Measurements from ENCODE around the gene BRD3OS. TPM values are rescaled to one million over a fixed set of nuclear protein-coding genes. Genes with fewer than 3 reads are reported as not detected.
A peak's percentile ranks its signal among the peaks of the same experiment; 100 is the strongest.

BRD3OS gene
- total RNA-seq, 1 donor from 2014 or later, result 11.4 TPM

DNA sequence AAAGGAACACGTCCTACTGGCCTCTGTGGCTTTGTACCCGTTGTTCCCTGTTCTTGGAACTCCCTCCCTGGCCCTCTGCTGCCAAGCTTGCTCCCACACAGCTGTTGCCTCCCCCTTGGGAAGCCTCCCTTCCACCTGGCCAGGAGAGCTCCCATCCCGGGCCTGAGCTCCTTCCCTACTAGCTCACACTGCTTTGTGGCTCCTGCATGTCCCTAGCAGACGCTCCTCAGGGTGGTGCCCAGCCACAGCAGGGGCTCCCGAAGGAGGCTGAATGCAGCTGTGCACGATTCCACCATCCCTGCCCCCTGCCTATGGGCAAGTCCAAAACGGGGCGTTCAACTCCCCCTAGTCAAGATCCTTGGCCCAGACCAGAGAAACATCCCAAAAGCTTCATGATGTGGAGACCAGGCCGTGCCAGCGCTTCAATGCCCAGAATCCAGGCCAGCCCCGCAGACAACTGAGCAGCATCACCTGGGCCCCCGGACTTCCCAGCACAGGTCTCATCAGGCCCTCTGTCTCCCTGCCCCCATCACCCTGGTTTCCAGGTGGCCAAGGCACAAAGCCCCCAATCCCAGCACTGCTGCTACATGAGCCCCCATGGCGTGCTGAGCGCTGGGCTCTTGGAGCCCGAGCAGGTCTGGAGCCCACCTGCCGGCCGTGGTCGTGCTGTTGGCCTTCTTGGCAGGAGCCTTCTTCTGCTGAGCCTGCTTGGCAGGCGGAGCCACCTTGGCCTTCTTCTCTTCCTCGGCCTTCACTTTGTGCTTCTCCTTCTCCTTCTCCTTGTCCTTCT lies 14.3 kb downstream of the BRD3OS start:
- H3K4me1 Mint-ChIP-seq (ENCODE audit: unreplicated experiment), result no peaks in the 10 kb centered on the region
- no peak for TF ChIP-seq CTCF (IDR thresholded peaks at IDR 0.05; ENCODE audit: unreplicated experiment)

GRCh38 chr9:134040176-134040565 lies 14.9 kb downstream of the BRD3OS start:
- Mint-ChIP-seq H3K4me3 (ENCODE audit: unreplicated experiment) (no peak overlapping the region), H3K36me3 (ENCODE audit: low read depth, unreplicated experiment) (peaks cover 46% of the 10 kb centered on the region), H3K27me3 (ENCODE audit: unreplicated experiment) (peaks cover 7% of the 10 kb centered on the region), H3K27ac (ENCODE audit: unreplicated experiment) (no peak overlapping the region), H3K4me1 (ENCODE audit: unreplicated experiment) (no peaks in the 10 kb centered on the region), H3K9me3 (ENCODE audit: unreplicated experiment) (no peaks in the 10 kb centered on the region)
- no peak for TF ChIP-seq CTCF (IDR thresholded peaks at IDR 0.05; ENCODE audit: unreplicated experiment)
- DNase-seq (ENCODE audit: low spot score), result no peak

More for the DNA sequence above, 14.3 kb downstream of the BRD3OS start:
- DNase-seq (ENCODE audit: low spot score), result no peak
- H3K4me3 Mint-ChIP-seq (ENCODE audit: unreplicated experiment), result peak overlapping the region; percentile 47
- H3K9me3 Mint-ChIP-seq (ENCODE audit: unreplicated experiment), result no peaks in the 10 kb centered on the region
- H3K27me3 Mint-ChIP-seq (ENCODE audit: unreplicated experiment), result peaks cover 7% of the 10 kb centered on the region
- H3K27ac Mint-ChIP-seq (ENCODE audit: unreplicated experiment), result no peak overlapping the region
- H3K36me3 Mint-ChIP-seq (ENCODE audit: low read depth, unreplicated experiment), result peaks cover 45% of the 10 kb centered on the region

GRCh38 chr9:134040781-134041648 lies 15.7 kb downstream of the BRD3OS start:
- Mint-ChIP-seq H3K4me3 (ENCODE audit: unreplicated experiment) (no peak overlapping the region), H3K27ac (ENCODE audit: unreplicated experiment) (no peak overlapping the region), H3K27me3 (ENCODE audit: unreplicated experiment) (peaks cover 7% of the 10 kb centered on the region), H3K4me1 (ENCODE audit: unreplicated experiment) (no peaks in the 10 kb centered on the region), H3K9me3 (ENCODE audit: unreplicated experiment) (no peaks in the 10 kb centered on the region), H3K36me3 (ENCODE audit: low read depth, unreplicated experiment) (peaks cover 46% of the 10 kb centered on the region)
- TF ChIP-seq CTCF (IDR thresholded peaks at IDR 0.05; ENCODE audit: unreplicated experiment), result no peak
- no peak for DNase-seq (ENCODE audit: low spot score)

DNA sequence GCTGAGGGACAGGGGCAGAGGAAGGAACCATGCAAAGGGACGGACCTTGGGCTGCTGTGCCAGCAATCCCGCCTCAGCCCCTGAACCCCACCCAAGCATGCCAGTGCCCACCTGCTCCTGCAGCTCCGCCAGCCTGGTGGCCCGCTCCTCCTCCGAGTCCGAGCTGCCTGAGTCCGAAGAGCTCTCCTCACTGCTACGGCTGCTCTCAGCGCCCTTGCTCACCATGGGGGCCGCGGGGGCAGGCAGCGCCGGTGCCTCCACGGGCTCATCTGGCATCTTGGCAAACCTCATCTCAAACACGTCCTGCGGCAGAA lies 16.3 kb downstream of the BRD3OS start:
- no peak for DNase-seq (ENCODE audit: low spot score)
- peaks cover 43% of the 10 kb centered on the region for H3K36me3 Mint-ChIP-seq (ENCODE audit: low read depth, unreplicated experiment)
- TF ChIP-seq CTCF (IDR thresholded peaks at IDR 0.05; ENCODE audit: unreplicated experiment), result no peak
- H3K27me3 Mint-ChIP-seq (ENCODE audit: unreplicated experiment), result peaks cover 9% of the 10 kb centered on the region
- no peak overlapping the region for H3K4me3 Mint-ChIP-seq (ENCODE audit: unreplicated experiment)
- no peaks in the 10 kb centered on the region for H3K9me3 Mint-ChIP-seq (ENCODE audit: unreplicated experiment)
- no peak overlapping the region for H3K27ac Mint-ChIP-seq (ENCODE audit: unreplicated experiment)
- no peaks in the 10 kb centered on the region for H3K4me1 Mint-ChIP-seq (ENCODE audit: unreplicated experiment)

DNA sequence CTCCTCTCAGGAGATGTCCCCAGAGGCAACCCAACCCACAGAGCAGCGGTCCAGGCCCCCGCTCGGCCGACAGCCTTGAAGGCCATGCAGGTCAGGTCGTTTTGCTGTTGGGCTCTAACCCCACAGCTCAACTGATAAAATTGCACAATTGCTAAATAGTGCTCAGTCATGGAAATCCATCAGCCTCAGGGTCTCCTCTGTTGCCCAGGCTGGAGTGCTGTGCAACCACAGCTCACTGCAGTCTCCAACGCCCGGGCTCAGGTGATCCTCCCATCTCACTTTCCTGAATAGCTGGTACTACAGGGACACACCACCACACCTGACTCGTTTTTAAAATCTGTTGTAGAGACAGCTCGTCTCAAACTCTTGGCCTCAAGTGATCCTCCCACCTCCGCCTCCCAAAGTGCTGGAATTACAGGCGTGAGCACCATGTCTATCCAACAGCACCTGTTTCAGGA lies 18.3 kb downstream of the BRD3OS start:
- Mint-ChIP-seq H3K9me3 (ENCODE audit: unreplicated experiment) (no peaks in the 10 kb centered on the region), H3K27me3 (ENCODE audit: unreplicated experiment) (peaks cover 9% of the 10 kb centered on the region), H3K36me3 (ENCODE audit: low read depth, unreplicated experiment) (peaks cover 48% of the 10 kb centered on the region), H3K4me1 (ENCODE audit: unreplicated experiment) (no peaks in the 10 kb centered on the region), H3K4me3 (ENCODE audit: unreplicated experiment) (peak overlapping the region; percentile 21), H3K27ac (ENCODE audit: unreplicated experiment) (no peak overlapping the region)
- no peak for DNase-seq (ENCODE audit: low spot score)
- TF ChIP-seq CTCF (IDR thresholded peaks at IDR 0.05; ENCODE audit: unreplicated experiment), result no peak

All from endothelial cell (in vitro differentiated cells).